ENCODE results near the gene PPIL1. TPM values are rescaled to one million over a fixed set of nuclear protein-coding genes. Genes with fewer than 3 reads are reported as not detected.

Gene PPIL1
- total and polyA plus RNA-seq, 2 of the 13 experiments (the other 11 are each of a cell fraction or from before 2014, with no cell fraction given) = 74.2 to 144 TPM

DNA sequence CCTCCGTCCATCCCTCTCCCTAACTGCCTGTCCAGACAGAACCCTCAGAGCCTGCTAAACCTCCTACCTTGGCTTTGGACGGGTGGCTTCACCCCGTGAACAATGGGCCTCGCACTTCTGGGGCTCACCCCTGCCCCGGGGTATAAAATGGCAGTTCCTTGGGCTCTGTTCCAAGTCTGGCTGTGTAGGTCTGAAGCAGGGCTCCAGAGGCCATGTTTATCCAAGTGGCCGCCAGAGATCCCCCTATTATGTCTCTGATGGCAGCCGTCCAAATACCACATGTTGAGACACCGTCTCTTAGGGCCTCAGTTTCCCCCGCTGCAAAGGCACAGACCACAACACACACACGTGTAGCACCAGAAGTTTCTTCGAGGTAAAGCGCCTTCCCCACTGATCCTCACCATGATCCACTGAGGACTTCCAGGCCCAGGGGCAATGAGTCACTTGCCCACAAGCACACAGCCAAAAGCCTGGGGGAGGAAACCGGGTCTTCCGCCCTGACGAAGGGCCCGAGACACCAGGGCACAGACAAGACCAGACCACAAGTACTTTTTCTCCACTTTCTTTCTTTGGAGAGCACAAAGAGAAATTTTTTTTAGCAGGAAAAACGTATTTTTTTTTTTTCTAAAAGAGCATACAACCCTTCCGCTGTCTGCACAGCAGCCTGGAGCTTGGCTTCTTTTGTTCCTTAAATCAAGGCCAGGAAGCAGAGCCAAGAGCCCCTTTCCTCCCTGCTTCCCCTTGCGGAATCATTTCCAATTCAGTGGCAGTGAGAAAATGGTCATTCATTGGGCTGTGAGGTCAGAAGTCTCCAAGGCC lies 47.1 kb downstream of the PPIL1 start:
- peaks cover 100% of the 10 kb centered on the region for H3K4me1 ChIP-seq (ENCODE audit: insufficient read depth, low read length)
- intact Hi-C loops (cut with micrococcal nuclease; ENCODE audit: unreplicated experiment) = no loop called here
- in situ Hi-C loops (cut with HindIII; ENCODE audit: extremely low pct_ligation_motif_present, low pct_unique_long_range_greater_than_20kb) = no loop called here
- FAIRE-seq (no peak), ATAC-seq (no peak), DNase-seq (ENCODE audit: low spot score) (no peak)
- H3K9ac ChIP-seq (ENCODE audit: insufficient read depth, low read depth, low read length) = no peak overlapping the region
- peak; percentile 48 for TF ChIP-seq U2AF1 (optimal IDR thresholded peaks at IDR 0.05; ENCODE audit: low read depth, low read length)
- TF ChIP-seq ZNF790 (CRISPR knock-in tag; IDR thresholded peaks at IDR 0.05; ENCODE audit: borderline replicate concordance) = 0 out of 2 replicates have a peak, but pooled peaks have one; percentile 7
- no peak for TF ChIP-seq ZNF816 (CRISPR knock-in tag; IDR thresholded peaks at IDR 0.05; ENCODE audit: borderline replicate concordance)
- peak; percentile 55; the same call in 1 of the 2 replicates for TF ChIP-seq CHD4 (IDR thresholded peaks at IDR 0.05; ENCODE audit: borderline replicate concordance, low read length)
- peak; percentile 22; the same call in 1 of the 2 replicates for TF ChIP-seq KDM5B (CRISPR knock-in tag; IDR thresholded peaks at IDR 0.05; ENCODE audit: borderline replicate concordance)
- TF ChIP-seq SAP130 (CRISPR knock-in tag; IDR thresholded peaks at IDR 0.05; ENCODE audit: low read depth) = no peak
- 0 out of 2 replicates have a peak, but pooled peaks have one; percentile 25 for TF ChIP-seq PHF21A (CRISPR knock-in tag; IDR thresholded peaks at IDR 0.05)
- ChIA-PET CTCF (ENCODE audit: low intra/inter-chr PET ratio, low total read pairs) (no interaction called here), POLR2A (interaction anchor here (0.7 to 1.2 kb wide), 2 partner anchors 7 to 24 kb away, joined by 3 to 5 read pairs; no protein-coding TSS in a partner anchor)
- no peaks in the 10 kb centered on the region for H3K9me3 ChIP-seq (ENCODE audit: low read length)
- H3K36me3 ChIP-seq (replicated peaks in 1 of 2; ENCODE audit: control insufficient read depth in 1 of 2, insufficient read depth in 2 of 2, low read length in 2 of 2) = no peaks in the 10 kb centered on the region
- H3K27me3 ChIP-seq (ENCODE audit: control insufficient read depth in 1 of 2, insufficient read depth in 2 of 2, low read length in 2 of 2) = peaks cover 12 to 40% of the 10 kb centered on the region in 2 experiments; a peak in 4 of 5 replicates
- no TSS peak for BruUV-seq (replicated peaks)
- no peaks in the 10 kb centered on the region for H4K20me1 ChIP-seq (ENCODE audit: insufficient read depth, low read length)
- H2AFZ ChIP-seq (ENCODE audit: low read length) = no peak overlapping the region
- H3K79me2 ChIP-seq (ENCODE audit: insufficient read depth, low read length) = no peaks in the 10 kb centered on the region
- H3K27ac ChIP-seq (ENCODE audit: extremely low read length, insufficient read depth, low read length) = no peak overlapping the region
- H3K4me3 ChIP-seq (replicated peaks in 1 of 3; ENCODE audit: insufficient read depth in 1 of 3, low read depth in 2 of 3, low read length in 3 of 3) = no peak overlapping the region
- 57% methylated on average over 19 of the region's 19 CpGs for WGBS (ENCODE audit: low lambda C conversion rate)
- no peak overlapping the region for H3K4me2 ChIP-seq (ENCODE audit: low read depth, low read length)

All from HepG2 (cell line).